ENCODE data around the gene KRT4.

The KRT4 gene

GRCh38 chr12:52825961-52826360 is 12.0 kb upstream of the KRT4 start:
- Histone ChIP-seq H3K4me2 (no peak overlapping the region), H3K27me3 (no peaks in the 10 kb centered on the region), H3K4me1 (peaks cover 0 to 27% (median 8%) of the 10 kb centered on the region in 10 experiments; a peak in 9 of 20 replicates), H3K4me3 (no peak overlapping the region), H4K20me1 (no peaks in the 10 kb centered on the region; a peak in 1 of 22 replicates), H3K27ac (no peak overlapping the region), H3K9ac (no peak overlapping the region), H3K9me3 (replicated peaks in 1 of 11) (no peaks in the 10 kb centered on the region), H3K36me3 (no peaks in the 10 kb centered on the region)
- no peak for TF ChIP-seq Cebpa-rat (IDR thresholded peaks at IDR 0.05)

- TF ChIP-seq Cebpa-rat (IDR thresholded peaks at IDR 0.05), result no peak
- H3K27me3 ChIP-seq, result no peaks in the 10 kb centered on the region
- peaks cover 0 to 27% (median 8%) of the 10 kb centered on the region in 10 experiments; a peak in 9 of 20 replicates for H3K4me1 ChIP-seq
Measured at GRCh38 chr12:52824741-52825410, 11.0 kb upstream of the KRT4 start.

GRCh38 chr12:52823761-52824450 is 10.0 kb upstream of the KRT4 start:
- Histone ChIP-seq H3K27me3 (no peaks in the 10 kb centered on the region), H3K4me2 (no peak overlapping the region), H3K9ac (no peak overlapping the region), H3K27ac (no peak overlapping the region), H4K20me1 (no peaks in the 10 kb centered on the region; a peak in 2 of 22 replicates), H3K4me1 (peaks cover 0 to 22% (median 7%) of the 10 kb centered on the region in 10 experiments; a peak in 9 of 20 replicates), H3K36me3 (no peaks in the 10 kb centered on the region), H3K9me3 (replicated peaks in 1 of 11) (no peaks in the 10 kb centered on the region), H3K4me3 (no peak overlapping the region)
- TF ChIP-seq Cebpa-rat (IDR thresholded peaks at IDR 0.05), result no peak

More at GRCh38 chr12:52824741-52825410, 11.0 kb upstream of the KRT4 start:
- H3K9ac ChIP-seq, result no peak overlapping the region
- no peak overlapping the region for H3K4me2 ChIP-seq
- no peaks in the 10 kb centered on the region for H3K36me3 ChIP-seq
- no peaks in the 10 kb centered on the region for H3K9me3 ChIP-seq (replicated peaks in 1 of 11)
- no peaks in the 10 kb centered on the region; a peak in 1 of 22 replicates for H4K20me1 ChIP-seq
- no peak overlapping the region for H3K27ac ChIP-seq
- H3K4me3 ChIP-seq, result no peak overlapping the region

GRCh38 chr12:52822771-52823510 is 9.0 kb upstream of the KRT4 start:
- Histone ChIP-seq H3K36me3 (no peaks in the 10 kb centered on the region), H3K4me3 (no peak overlapping the region), H3K9me3 (replicated peaks in 1 of 11) (no peaks in the 10 kb centered on the region), H3K9ac (no peak overlapping the region), H3K4me2 (no peak overlapping the region), H4K20me1 (no peaks in the 10 kb centered on the region; a peak in 2 of 22 replicates), H3K27me3 (no peaks in the 10 kb centered on the region), H3K4me1 (peaks cover 0 to 12% (median 0%) of the 10 kb centered on the region in 10 experiments; a peak in 6 of 20 replicates), H3K27ac (no peak overlapping the region)
- no peak for TF ChIP-seq Cebpa-rat (IDR thresholded peaks at IDR 0.05)

GRCh38 chr12:52821826-52822660 is 8.1 kb upstream of the KRT4 start:
- Histone ChIP-seq H3K4me2 (peak overlapping the region in 1 of 11 experiments; percentile 12; a peak in 1 of 22 replicates), H3K27ac (no peak overlapping the region), H3K27me3 (no peaks in the 10 kb centered on the region), H3K36me3 (no peaks in the 10 kb centered on the region), H3K4me3 (no peak overlapping the region), H3K9me3 (replicated peaks in 1 of 11) (no peaks in the 10 kb centered on the region), H3K4me1 (peaks cover 0 to 6% (median 0%) of the 10 kb centered on the region in 10 experiments; a peak in 1 of 20 replicates), H3K9ac (no peak overlapping the region), H4K20me1 (no peaks in the 10 kb centered on the region; a peak in 2 of 22 replicates)
- no peak for TF ChIP-seq Cebpa-rat (IDR thresholded peaks at IDR 0.05)

GRCh38 chr12:52821071-52821730 is 7.3 kb upstream of the KRT4 start:
- H3K36me3 ChIP-seq, result no peaks in the 10 kb centered on the region
- H3K27me3 ChIP-seq, result no peaks in the 10 kb centered on the region
- no peak overlapping the region for H3K27ac ChIP-seq
- H4K20me1 ChIP-seq, result no peaks in the 10 kb centered on the region; a peak in 2 of 22 replicates
- no peaks in the 10 kb centered on the region for H3K9me3 ChIP-seq (replicated peaks in 1 of 11)
- H3K4me3 ChIP-seq, result no peak overlapping the region
- H3K4me1 ChIP-seq, result peaks cover 0 to 6% (median 0%) of the 10 kb centered on the region in 10 experiments; a peak in 1 of 20 replicates
- TF ChIP-seq Cebpa-rat (IDR thresholded peaks at IDR 0.05), result no peak
- no peak overlapping the region for H3K4me2 ChIP-seq
- H3K9ac ChIP-seq, result no peak overlapping the region

GRCh38 chr12:52820521-52820920 is 6.6 kb upstream of the KRT4 start:
- Histone ChIP-seq H3K36me3 (no peaks in the 10 kb centered on the region), H3K9me3 (replicated peaks in 1 of 11) (no peaks in the 10 kb centered on the region), H3K27ac (no peak overlapping the region), H4K20me1 (no peaks in the 10 kb centered on the region; a peak in 2 of 22 replicates), H3K4me2 (no peak overlapping the region), H3K4me1 (peaks cover 0 to 6% (median 0%) of the 10 kb centered on the region in 10 experiments; a peak in 1 of 20 replicates), H3K27me3 (no peaks in the 10 kb centered on the region), H3K4me3 (no peak overlapping the region), H3K9ac (no peak overlapping the region)
- no peak for TF ChIP-seq Cebpa-rat (IDR thresholded peaks at IDR 0.05)
